SK-N-MC (cell line): Measurements from ENCODE around the gene DLGAP4.

Source experiments
- EZH2 ChIP-seq: fragments of 200-600 bp; sonication (generic); IDR thresholded peaks from one replicate; pipeline ENCODE4 v1.6.1; 2017; ENCODE audit warnings: antibody characterized with exemption
- FOXP2 ChIP-seq: optimal IDR thresholded peaks from 2 replicates; pipeline ENCODE3; 2011; ENCODE audit warnings: mild to moderate bottlenecking, moderate library complexity; ENCODE audit not compliant: insufficient read depth; ENCODE audit errors: extremely low read length, control extremely low read depth
- POLR2AphosphoS5 ChIP-seq: IDR thresholded peaks from 2 replicates; pipeline ENCODE4 v1.6.1; 2012; ENCODE audit warnings: mild to moderate bottlenecking, low read depth, low read length, borderline replicate concordance

DNA sequence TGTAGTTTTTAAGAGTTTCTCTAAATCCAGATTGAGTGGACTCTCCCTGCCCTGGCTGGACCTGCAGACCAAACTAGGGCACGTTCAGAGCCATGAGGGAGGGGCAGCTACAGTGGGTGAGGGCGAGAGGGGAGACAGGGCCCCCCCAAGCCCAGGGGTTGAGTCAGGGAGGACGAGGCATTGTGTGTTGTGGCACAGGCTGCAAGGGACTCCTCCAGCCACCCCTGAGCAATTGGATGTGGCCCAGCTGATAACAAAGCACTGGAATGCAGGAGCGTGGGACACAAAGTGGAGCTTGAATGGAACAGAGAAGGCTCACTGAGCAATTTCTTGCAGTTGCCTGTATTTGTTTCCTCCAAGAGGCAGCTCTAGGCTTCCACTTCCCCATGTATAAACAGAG lies 191.7 kb downstream of the DLGAP4 start:
- TF ChIP-seq EZH2 (no peak), POLR2AphosphoS5 (no peak), FOXP2 (no peak)
